D721Med (cell line): Measurements from ENCODE around the gene ADAMTS17.

ENCODE experiments used
- DNase-seq: peaks from one replicate; pipeline ENCODE4 v3.0.0; 2011; ENCODE audit warnings: low spot score; ENCODE audit not compliant: insufficient read length
- FAIRE-seq: peaks from 2 replicates; lab custom pipeline; 2011; peaks lifted over from hg19 to GRCh38; lab: Jason Lieb, UNC
- TF ChIP-seq, protein P1 (sequence below): IDR thresholded peaks from 2 replicates; pipeline ENCODE4 v1.5.1; 2012; ENCODE audit warnings: mild to moderate bottlenecking, control low read depth; ENCODE audit not compliant: insufficient read depth; ENCODE audit errors: missing control alignments

Gene ADAMTS17

DNA sequence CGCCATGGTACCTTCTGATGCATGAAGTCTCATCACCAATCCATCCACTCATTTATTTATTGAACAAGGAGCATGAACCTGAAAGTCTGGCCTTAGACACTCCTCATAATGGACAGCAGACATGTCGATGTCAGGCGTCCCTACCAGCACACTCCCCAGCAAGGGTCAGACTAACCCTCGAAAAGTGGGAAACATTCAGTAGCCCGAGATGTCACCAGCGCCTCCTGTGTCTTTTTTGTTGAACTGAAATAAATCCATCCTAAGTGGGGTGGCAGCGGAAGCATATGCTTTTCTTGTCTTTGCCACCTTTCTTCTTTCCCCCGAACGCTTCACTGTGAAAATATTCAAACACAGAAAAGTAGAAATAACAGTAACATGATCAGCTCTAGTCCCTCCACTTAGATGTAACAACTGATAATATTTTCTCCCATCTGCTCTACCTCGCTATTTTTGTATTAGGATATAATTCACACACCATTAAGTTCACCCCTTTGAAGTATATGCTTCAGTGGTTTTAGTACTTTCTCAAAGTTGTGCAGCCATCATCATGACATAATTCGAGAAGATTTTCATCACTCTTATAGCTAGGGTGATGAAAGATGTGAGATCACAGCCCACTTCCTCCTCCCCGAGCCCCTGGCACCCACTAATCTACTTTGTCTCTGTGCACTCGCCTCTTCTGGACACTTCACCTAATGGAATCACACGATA, 121.6 kb downstream of the ADAMTS17 start:
- DNase-seq (no peak), FAIRE-seq (no peak)
- TF ChIP-seq, protein P1, sequence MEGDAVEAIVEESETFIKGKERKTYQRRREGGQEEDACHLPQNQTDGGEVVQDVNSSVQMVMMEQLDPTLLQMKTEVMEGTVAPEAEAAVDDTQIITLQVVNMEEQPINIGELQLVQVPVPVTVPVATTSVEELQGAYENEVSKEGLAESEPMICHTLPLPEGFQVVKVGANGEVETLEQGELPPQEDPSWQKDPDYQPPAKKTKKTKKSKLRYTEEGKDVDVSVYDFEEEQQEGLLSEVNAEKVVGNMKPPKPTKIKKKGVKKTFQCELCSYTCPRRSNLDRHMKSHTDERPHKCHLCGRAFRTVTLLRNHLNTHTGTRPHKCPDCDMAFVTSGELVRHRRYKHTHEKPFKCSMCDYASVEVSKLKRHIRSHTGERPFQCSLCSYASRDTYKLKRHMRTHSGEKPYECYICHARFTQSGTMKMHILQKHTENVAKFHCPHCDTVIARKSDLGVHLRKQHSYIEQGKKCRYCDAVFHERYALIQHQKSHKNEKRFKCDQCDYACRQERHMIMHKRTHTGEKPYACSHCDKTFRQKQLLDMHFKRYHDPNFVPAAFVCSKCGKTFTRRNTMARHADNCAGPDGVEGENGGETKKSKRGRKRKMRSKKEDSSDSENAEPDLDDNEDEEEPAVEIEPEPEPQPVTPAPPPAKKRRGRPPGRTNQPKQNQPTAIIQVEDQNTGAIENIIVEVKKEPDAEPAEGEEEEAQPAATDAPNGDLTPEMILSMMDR, result no peak

DNA sequence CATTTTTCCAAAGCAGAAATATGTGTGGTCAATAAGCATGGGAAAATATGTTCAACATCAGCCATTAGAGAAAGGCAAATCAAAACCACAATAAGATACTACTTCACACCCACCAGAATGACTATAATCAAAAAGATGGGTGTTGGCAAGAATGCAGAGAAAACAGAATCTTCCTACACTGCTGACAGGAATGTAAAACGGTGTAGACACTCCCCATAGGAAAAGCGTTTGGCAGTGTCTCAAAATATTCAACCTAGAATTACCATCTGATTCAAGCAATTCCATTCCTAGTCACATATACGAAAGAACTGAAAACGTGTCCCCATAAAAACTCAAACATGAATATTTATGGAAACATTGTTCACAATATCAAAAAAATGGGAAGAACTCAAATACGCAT, 123.3 kb downstream of the ADAMTS17 start:
- no peak for DNase-seq
- TF ChIP-seq, protein P1, result no peak
- no peak for FAIRE-seq

DNA sequence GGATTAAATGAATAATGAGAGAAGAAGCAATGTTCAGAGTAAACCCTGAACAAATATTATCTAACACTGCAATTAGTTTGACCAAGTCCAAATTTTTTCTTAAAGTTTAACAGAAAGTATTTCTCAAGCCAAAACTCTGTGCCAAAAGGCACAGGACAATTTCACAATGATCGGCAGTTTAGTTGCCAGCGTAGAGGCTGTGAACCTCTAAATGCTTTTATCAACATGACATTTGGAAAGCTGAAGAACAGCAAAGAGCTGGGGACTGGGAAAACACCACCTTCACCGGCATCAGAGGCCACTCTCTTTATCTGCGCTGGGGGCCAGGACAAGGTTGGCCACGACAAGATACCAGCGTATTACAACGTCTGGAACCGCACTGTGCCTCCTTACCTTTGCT, 125.6 kb downstream of the ADAMTS17 start:
- FAIRE-seq, result no peak
- TF ChIP-seq, protein P1, result no peak
- no peak for DNase-seq

DNA sequence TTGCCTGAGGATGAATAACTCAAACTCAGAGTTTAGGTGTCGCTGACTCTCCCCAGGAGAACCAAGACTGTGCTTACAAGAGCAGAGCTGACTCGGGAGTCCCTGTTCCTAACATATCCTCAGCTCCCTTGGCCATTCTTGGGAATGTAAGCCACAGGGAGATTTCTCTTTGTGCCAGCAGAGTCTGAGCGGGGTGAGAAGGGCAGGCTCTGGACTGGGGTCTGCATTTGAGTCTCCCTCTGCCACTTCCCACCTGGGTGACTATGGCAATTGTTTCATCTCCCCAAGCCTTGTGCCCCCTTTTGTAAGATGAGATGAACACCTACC, 126.0 kb downstream of the ADAMTS17 start:
- no peak for DNase-seq
- TF ChIP-seq, protein P1, result no peak
- FAIRE-seq, result no peak

DNA sequence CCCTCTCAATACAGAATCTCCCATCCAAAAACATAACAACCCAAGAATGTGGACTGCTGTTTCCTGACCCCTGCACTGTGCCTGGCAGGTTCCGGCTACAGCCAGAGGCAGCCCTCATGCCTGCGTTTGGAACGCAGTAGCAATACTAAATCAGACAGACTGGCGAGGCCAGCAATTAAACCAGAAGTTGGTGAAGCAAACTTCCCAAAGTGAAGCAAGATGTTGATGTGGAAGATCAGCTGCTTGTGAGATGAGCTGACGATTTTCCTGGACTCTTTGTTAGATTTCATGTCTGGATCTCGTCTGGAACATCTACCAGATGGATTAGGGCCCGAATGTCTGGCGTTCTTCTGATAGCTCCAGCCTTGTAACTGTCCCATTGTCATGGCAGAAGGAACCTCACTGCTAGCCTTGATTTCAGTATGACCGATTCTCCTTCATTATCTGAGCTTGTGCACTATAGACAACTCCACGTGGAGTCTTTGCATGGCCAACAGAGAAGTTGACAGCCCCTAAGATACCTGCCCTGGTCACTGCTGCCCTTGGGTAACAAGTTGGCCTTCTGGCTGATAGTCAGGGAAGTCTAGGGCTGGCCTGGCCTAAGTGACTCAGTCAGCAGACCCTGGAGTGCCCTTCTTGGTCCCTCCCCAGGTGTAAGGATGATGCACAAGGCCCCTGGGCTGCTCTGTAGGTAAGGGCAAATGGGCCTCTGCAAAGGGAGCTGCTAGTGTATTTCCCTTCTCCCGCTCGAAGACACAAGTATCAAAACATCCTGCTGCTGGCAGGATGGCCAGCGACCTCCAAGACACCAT, 126.5 kb downstream of the ADAMTS17 start:
- no peak for FAIRE-seq
- TF ChIP-seq, protein P1, result no peak

DNA sequence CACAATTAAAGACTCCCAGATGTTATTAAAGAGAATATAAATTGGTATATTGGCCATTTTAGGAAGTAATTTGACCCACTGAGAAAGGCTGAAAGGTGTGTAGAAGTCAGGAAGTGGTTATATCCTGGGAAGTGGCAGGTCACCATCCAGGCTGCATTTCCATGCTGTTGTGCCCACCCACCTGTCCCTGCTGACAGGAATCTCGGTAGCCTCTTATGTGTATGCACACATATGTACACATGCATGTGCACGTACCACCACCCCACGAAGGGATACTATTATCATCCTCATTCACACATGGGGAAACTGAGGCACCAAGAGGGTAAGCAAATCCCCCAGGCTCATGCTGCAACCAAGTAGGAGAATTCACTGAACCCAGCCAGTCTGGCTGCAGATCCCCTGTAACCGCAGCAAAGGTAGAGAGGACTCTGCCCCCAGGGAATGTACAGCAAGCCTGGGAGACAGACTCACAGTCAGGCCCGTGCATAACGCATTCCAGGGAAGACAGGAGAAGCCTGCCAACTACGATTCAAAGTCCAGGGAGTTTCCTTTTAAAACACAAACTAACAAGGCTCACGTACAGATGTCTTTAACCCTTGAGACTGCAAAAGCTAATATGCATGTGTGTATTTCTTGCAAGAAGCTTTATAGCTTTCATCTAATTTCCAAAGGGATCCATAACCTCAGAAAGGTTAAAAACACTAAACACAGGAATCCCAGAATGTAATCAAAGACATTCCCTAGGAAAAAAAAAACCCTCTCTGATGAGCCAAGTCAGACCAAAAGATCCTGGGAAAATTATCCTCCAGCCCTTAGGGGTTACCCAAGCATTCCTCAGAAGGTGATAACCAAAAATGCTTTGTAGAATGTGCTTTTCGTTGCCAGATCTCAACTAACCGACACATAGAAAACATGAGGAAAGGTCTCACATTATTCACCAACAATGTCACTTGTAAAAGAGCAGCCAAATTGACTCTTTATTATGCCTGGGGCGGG, 129.6 kb downstream of the ADAMTS17 start:
- DNase-seq (no peak), FAIRE-seq (no peak)
- TF ChIP-seq, protein P1, result no peak

More for the DNA sequence above, 126.5 kb downstream of the ADAMTS17 start:
- no peak for DNase-seq
